HG02588 (cell line): Measurements from ENCODE around the gene NPHS1.
"Not testable (repeated sequence)": the region's sequence is repeated elsewhere in the genome, so short reads cannot be mapped to it uniquely, and the experiment has no call there.

Experiments used
- ATAC-seq: cut with Tn5 transposase; IDR thresholded peaks from one replicate; pipeline ENCODE4 v1.9.1; 2021; ENCODE audit warnings: mild to moderate bottlenecking, moderate library complexity; ENCODE audit not compliant: unreplicated experiment

NPHS1 gene

DNA sequence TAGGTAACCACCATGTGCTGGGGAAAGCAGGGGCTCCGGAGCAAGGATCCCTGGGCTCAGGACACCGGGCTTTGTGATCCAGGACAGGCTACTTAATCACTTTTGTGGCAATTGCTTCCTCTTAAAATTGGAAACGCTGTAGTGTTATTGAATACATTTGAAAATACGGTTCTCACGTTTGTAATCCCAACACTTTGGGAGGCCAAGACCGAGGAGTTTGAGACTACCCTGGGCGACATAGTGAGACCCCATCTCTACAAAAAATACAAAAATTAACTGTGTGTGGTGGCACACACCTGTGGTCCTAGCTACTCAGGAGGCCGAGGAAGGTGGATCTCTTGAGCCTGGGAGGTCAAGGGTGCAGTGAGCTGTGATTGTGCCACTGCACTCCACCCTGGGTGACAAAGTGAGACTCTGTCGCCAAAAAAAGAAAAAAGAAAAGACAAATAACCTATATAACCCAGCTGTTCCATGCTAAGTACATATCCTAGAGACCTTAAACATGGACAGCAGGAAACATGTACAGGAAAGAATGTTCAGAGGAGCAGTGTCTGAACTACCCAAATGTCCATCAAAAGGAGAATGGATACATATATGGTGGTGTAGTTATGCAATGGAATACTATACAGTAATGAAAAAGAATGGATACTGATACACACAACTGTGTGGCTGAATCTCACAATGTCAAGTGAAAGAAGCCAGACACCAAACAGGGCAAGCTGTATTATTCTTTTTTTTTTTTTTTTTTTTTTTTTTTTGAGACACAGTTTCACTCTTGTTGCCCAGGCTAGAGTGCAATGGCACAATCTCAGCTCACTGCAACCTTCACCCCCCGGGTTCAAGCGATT is 39.0 kb downstream of the NPHS1 start:
- no peak for ATAC-seq

DNA sequence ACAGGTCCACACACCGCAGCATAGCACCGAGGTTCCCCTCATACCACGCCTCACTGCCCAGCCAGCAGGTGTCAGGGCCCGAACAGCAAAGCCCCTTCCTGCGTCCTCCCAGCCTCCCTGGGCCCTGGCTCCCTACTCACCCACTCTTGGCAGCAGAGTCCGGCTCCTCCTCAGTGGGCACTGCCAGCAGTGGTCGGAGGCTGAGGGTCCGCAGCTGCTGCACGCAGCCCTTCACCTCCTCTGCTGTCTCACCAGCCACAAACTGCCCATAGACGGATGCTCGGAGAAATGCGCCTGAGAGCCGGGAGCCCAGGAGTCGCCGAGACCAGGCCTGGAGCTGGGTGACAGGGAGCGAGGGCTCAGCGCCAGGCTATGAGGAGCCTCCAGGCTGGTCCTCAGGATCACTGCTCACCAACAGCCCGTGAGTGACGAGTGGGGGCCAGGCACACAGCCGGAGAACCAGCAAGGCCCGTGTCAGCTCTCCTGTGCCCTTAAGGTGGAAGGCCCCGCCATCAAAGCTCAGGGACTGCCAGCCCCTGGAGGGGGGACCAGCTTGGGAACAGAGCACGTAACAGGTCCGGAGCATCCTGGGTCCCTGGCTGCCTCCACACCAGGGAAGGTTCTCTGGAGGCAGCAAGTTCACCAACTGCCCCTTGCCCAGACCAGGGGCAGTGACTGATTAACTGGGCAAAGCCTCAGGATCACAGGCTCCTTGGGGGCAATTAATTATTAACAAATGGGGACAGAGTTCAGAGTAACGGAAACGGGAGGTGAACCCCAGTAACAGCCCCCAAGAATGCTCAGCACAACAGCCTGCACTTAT is 39.9 kb downstream of the NPHS1 start, which contains the start of gene PRODH2:
Gene PRODH2, minus strand, starts transcription at position 626 of the 823 bp plus-strand sequence. Its CDS starts 40 bp downstream, at position 586.
- no peak for ATAC-seq

DNA sequence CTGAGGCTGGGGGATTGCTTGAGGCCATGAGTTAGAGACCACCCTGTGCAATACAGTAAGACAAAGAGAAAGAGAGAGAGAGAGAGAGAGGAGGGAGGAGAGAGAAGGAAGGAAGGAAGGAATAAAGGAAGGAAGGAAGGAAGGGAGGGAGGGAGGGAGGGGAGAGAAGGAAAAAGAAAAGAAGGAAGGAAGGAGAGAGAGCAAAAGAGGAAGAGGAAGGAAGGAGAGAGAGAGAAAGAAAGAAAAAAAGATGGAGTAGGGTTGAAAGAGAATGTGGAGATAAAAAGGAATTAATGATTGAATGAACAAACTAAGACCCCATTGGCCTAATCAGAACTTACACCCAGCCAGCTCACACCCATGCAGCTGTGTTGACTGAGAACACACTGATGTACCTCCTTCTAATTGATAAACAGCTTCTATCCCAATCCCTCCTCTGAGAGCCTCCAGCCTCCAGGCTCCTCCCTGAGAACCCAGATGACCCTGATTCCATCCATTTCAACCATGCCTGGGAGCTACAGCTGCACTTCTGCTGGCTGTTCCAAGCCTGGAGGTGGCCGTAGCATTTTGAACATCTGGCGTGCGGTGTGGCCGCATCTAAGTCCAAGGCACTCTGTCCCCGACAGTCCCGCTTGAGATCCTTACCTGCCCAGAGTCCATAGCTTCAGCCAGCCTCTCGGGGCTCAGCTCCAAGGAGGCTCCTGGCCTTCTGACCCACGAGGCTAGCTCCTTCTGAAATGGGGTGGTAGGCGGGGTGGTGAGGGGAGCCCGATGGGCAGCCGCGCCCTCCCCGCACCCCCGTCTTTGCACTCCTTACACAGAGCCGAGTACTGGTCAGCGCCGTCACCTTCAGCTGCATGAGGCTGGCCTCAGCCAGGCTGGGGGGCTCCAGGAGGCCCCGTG is 40.7 kb downstream of the NPHS1 start:
- no peak for ATAC-seq

DNA sequence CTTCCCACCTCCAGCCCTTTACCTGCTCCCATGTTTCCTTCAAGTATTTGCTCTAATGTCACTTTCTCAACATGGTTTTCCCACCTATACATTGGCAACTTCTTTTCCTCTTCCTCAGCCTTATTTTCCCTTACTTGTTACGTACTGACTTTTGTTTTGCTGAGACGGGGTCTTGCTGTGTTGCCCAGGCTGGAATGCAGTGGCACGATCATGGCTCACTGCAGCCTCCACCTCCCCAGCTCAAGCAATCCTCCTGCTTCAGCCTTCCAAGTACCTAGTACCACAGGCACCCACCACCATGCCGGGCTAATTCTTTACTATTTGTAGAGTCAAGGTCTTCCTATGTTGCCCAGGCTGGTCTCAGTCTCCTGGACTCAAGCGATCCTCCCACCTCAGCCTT is 44.7 kb downstream of the NPHS1 start:
- no peak for ATAC-seq

DNA sequence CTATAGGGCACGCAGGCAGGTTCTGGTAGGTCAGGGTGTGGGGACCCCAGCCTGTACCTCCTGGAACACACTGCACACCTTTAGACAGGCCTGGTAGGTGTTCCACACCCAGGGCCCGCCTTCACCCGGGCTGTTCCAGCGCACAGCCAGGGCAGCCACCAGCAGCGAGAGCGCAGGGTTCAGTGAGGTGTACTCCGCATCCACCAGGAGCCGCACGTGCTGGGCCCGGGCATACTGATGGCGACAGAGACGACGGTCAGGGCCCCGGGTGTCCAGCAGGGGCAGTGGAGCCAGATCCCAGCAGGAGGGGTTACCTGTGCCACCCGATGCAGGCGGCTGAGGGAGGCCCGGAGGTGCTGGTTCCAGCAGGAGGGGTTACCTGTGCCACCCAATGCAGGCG is 45.7 kb downstream of the NPHS1 start:
- ATAC-seq = no peak

DNA sequence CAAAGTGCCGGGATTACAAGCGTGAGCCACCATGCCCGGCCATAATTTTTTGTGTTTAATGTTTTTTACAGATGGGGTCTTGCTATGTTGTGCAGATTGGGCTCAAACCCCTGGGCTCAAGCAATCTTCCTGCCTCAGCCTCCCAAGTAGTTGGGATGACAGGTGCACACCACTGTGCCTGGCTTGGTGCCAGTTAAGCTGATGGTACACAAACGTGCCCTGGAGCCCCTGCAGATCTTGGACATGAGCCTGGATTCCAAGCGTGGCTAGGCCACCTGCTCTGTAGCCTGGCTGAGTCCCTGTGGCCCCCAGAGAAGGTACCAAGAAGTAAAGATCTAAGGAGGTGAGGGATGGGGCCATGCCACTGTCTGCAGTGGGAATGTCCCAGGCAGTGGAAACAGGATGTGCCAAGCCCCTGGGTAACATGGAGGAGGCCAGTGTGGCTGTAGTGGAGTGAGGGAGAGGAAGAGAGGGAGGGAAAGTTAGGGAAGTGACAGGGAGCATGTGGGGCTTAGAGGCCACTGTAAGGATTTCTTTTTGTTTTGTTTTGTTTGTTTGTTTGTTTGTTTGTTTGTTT is 46.7 kb downstream of the NPHS1 start:
- no peak for ATAC-seq

DNA sequence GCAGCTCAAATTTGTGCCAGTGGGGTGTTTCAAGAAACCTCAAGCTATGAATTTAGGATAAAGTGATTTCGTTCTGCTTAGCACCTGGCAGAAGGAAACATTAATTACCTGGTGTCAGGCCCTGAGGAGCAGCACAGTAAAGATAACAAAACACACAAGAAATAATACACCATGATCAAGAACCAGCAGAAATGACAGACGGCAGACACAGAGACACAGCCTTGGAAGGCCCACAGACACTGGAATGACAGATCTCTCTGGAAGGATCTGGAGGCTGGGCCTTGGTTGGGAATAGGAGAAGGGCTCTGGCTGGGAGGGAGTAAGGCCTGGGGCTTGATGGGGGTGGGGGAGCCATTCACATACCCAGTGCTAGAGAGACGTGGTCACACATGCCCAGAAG is 50.5 kb downstream of the NPHS1 start:
- ATAC-seq = no peak

DNA sequence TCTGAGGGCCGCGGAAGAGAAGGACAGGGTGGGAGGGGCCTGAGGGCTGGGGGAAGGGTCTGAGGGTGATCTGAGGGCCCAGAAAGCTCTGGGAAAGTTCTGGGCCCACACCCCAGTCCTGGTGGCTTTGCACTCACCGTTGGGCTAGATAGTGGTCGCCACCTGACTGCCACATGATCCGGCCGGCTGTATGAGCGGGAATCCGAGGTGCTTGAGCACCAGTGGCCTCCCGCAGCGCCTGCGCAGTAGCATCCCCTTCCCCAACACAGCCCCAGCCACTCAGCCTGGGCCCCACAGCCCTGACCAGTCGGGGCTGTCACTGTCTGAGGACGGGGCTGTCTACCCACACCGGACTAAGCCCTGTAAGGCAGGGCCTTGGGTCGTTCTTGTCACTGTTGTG is 54.6 kb downstream of the NPHS1 start:
- no peak for ATAC-seq

DNA sequence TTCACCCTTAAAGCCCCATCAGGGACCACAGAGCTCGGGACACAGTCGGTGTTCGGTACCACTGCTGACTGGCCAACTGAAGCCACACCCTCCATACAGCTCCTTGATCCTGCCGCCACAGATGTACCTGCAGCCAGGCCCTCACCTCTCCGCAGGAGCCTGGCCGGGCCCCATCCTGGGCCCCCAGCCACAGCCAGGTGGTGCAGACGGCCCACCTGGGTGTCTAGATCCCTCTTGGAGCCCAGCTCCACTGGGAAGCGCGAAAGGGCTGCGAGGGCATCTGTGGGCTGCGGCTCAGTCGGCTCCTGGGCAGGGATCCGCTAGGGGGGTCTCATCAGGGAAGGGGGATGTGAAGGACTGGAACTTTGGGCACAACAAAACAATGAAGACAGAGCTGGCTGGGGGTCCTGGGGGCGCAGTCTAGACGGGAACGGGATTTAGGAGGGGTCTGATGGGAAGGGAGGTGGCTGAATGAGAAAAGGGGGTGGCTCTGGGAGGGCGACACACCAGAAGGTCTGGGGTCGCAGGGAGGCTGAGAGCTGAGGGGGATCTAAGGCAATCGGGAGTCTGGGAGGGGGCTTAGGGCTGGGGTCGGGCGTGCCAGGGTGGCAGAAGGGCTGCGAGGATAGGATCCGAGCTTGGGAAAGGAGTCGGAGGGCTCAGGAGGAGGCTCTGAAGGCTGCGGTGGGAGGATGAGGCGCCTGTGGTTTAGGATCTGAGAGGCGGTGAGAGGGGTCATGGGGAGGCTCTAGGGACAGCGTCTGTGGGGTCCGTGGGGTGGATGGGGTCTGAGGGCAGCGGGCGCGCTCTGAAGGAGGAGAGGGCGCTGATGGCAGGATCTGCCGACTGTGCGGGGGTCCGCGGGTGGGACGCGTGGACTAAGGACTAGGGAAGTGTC is 55.4 kb downstream of the NPHS1 start:
- ATAC-seq = no peak

DNA sequence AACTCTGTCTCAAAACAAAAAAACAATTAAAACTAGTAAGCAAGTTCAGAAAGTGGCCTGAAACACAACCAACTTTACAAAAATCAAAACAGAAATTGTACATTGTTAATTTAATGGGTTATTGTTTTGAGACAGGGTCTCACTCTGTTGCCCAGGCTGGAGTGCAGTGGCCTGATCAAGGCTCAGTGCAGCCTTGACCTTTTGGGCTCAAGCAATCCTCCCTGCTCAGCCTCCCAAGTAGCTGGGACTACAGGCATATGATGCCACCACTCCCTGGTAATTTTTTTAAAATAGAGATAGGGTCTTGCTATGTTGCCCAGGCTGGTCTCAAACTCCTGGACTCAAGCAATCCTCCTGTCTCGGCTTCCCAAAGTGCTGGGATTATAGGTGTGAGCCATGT is 56.7 kb downstream of the NPHS1 start:
- ATAC-seq = not testable (repeated sequence)

DNA sequence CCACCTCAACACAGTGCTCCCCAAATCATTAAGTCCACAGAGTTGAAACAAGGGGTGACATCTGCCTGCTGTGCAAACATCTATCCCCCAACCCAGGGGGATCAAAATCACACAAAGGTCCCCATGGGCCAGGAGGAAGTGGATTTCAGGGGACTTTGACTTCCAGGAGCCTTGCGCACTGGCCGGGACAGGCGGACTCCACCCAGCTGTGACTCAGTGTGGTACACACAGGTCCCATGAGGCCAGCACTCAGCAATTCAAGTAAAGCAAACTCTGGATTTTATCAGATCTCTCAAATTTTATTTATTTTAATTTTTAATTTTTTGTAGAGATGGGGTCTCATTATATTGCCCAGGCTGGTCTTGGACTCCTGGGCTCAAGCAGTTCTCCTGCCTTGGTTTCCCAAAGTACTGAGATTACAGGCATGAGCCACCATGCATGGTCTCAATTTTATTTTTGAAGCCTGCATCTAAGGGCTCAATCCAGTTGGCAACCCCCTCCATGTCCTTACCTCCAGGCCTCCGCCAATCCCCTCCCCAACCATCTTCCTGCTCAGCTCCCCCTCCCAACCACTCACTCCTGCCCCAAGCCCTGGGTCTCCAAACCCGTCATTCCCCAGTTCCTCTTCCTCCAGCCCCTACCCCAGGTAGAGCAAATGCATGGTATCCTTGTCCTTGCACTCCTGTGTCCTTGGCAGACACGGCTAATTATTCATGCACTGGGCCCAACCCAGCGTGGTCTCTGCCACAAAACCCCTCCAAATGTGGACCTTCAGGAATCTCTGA is 58.7 kb downstream of the NPHS1 start:
- no peak for ATAC-seq

DNA sequence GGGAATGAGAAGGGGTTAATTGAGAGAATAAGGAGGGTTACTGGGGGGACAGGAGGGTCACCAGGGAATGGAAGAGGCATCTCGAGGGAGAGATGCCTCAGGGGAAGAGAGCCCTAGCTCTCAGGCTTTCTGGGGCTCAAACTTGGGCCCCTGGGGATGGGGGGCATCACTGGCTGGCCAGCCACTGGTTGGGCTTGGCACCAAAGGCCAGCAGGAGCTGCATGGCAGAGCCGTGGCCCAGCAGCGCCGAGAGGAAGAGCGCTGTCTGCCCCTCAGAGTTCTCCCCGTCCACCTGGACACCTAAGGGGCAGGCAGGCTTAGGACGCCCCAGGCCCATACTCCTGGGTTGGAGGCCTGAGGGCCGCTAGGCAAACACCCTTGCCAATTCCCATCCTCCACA is 59.4 kb downstream of the NPHS1 start:
- ATAC-seq = no peak

DNA sequence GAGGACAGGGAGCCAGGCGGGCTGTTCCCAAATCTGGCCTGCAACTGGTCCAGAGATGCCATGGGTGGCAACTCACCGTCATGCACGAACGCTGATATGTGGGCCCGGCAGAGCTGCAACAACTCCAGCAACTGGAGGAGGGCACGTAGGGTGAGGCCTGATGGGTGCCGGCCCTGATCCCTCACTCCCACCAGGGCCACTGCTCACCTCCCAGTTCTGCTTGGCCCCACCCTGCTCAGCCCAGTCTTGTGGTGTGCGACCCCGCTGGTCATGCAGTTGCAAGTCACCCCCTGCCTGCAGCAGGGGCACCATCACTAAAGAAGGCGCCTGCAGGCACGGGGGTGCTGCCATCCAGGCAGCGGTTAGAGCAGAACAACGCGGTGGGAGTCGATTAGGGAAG is 60.0 kb downstream of the NPHS1 start:
- ATAC-seq = no peak

DNA sequence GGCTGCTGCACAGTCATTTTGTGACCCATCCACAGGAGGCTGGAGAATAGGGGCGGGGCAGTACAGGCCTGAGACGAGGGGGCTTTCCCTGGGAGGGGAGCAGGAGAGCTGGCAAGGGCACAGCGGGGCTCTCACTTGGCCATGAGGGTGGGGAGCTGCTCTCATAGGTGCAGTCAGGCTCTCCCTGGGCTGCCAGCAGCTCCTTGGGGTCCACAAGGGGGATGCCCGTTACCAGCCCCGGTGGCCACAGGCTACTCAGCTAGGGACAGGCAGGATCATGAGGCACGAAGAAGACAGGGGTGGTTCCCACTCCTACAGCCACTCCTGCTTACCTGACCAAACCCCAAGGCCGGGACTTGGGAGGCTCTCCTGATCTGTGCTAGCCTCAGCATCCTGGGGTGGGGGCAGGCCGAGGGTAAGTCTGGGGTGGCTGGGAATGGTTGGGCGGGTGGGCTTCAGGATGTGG is 60.5 kb downstream of the NPHS1 start:
- no peak for ATAC-seq

DNA sequence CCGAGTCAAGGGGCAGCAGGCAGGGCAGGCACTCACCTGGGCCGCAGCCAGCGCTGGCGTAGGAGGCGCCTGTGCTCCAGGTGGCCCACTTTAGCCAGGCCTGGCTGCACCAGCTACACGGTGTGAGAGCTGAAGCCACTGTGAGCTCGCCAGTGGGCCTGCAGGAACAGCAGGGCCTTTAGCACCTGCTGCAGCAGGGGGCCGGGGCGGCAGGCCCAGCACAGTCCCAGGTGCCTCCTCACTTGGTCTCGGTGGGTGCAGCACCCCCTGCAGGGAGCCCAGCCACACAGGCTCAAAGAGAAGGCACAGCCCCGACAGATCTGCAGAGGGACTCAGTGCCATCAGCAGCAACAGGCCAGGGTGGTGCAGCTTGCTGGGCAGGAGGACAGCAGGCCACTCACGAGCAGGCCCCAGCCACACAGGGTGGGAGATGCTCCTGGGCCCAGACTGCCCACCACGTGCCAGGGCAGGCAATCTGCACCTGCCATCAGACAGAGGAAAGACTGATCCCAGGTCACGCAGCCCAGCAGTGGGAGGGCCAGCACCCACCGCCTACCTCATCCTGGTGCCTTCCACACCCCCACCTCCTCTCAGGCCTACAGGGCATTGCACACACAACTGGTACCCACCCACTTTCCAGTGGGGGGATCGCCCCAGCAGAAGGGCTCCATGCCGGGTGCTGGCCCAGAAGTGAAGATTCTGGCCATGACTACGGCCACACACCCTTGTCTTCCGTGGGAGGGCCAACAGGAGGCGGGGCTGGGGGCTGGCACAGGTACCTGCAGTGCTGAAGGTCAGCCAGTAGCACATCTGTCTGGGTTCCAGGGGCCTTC is 61.1 kb downstream of the NPHS1 start:
- no peak for ATAC-seq

DNA sequence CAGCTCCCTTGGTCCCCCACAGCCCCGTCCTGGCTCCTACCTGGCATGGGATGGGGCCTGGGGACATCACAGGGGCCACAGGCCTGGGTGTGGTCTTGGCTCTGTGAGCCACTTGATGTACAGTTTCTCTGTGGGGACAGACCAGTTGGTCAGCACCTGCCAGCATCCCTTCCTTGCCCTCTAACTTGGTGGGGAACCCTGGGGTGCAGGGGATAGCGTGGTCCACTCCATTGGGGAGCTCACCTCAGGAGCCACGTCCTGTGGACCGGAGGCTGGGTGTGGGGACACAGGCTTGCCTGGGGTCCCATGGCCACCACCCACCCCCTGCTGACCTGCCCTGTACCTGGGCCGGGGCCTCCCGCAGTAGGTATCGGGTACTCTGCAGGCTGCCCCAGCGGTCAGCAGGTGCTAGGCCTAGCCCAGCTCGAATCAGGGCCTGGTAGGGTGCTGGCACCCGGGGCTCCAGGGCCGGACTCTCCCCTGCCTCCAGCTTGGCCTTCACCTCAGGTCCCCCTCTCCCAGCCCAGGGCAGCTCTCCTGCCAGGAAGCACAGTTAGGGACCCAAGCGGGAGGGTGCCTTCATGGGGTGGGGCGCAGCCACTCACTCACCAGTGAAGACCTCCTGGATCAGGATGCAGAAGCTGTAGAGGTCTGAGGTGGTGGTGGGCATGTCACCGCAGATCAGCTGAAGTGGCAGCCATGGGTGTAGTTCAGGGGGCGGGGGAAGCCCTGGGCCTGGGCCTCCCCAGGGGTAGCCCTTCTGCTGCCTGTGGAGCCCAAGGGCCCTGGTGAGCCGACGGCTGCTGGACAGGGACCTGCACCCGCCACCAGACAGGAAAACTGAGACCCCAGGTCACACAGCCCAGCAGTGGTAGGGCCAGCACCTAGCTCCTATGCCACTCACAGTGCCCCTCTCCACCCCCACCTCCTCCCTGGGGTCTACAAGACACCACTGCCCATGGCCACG is 62.0 kb downstream of the NPHS1 start:
- no peak for ATAC-seq
